H9 (cell line): ENCODE results near the gene ACSM5. TPM values are rescaled to one million over a fixed set of nuclear protein-coding genes. Genes with fewer than 3 reads are reported as not detected.

ENCODE experiments used
- DNase-seq: peaks from one replicate; pipeline ENCODE4 v3.0.0-alpha.2; 2017
- H2AFZ ChIP-seq: one replicate; pipeline ENCODE4 v1.6.1; 2013; ENCODE audit warnings: mild to moderate bottlenecking, low read length, control low read depth, moderate library complexity
- H2AK5ac ChIP-seq: 2 replicates; pipeline ENCODE4 v1.6.1; 2013; ENCODE audit warnings: low read length, control low read depth, mixed read lengths; ENCODE audit not compliant: insufficient read length
- H2BK120ac ChIP-seq: one replicate; pipeline ENCODE4 v1.6.1; 2013; ENCODE audit warnings: low read depth, mild to moderate bottlenecking, low read length, control low read depth, inconsistent platforms; ENCODE audit not compliant: poor library complexity, severe bottlenecking
- H2BK12ac ChIP-seq: 2 replicates; pipeline ENCODE4 v1.6.1; 2013; ENCODE audit warnings: low read length, control low read depth, mixed read lengths, low read depth; ENCODE audit not compliant: insufficient read length
- H2BK15ac ChIP-seq: 2 replicates; pipeline ENCODE4 v1.6.1; 2013; ENCODE audit warnings: low read depth, low read length, control low read depth
- H2BK20ac ChIP-seq: one replicate; pipeline ENCODE4 v1.6.1; 2013; ENCODE audit warnings: low read depth, mild to moderate bottlenecking, low read length, control low read depth, inconsistent platforms; ENCODE audit not compliant: poor library complexity, severe bottlenecking
- H2BK5ac ChIP-seq: 2 replicates; pipeline ENCODE4 v1.6.1; 2013; ENCODE audit warnings: low read length, control low read depth, mixed read lengths; ENCODE audit not compliant: insufficient read length
- H3K14ac ChIP-seq: 2 replicates; pipeline ENCODE4 v1.6.1; 2013; ENCODE audit warnings: low read length, control low read depth; ENCODE audit not compliant: insufficient read depth
- H3K18ac ChIP-seq: 2 replicates; pipeline ENCODE4 v1.6.1; 2013; ENCODE audit warnings: low read depth, mild to moderate bottlenecking, mixed read lengths, low read length, control low read depth; ENCODE audit not compliant: insufficient read length
- H3K23ac ChIP-seq: 2 replicates; pipeline ENCODE4 v1.6.1; 2013; ENCODE audit warnings: low read length, control low read depth, mixed read lengths, low read depth; ENCODE audit not compliant: insufficient read length
- H3K23me2 ChIP-seq: 2 replicates; pipeline ENCODE4 v1.6.1; 2013; ENCODE audit warnings: low read depth, mild to moderate bottlenecking, mixed read lengths, low read length, control low read depth; ENCODE audit not compliant: insufficient read length, poor library complexity, severe bottlenecking
- H3K27ac ChIP-seq: 2 replicates; pipeline ENCODE4 v1.5.1; 2013; ENCODE audit warnings: low read length, control low read depth, mixed read lengths, low read depth; ENCODE audit not compliant: insufficient read length
- H3K27me3 ChIP-seq: 2 replicates; pipeline ENCODE4 v1.6.1; 2013; ENCODE audit warnings: low read length, control low read depth, inconsistent platforms; ENCODE audit not compliant: insufficient read depth
- H3K4ac ChIP-seq: 2 replicates; pipeline ENCODE4 v1.6.1; 2013; ENCODE audit warnings: low read depth, mild to moderate bottlenecking, control low read depth, inconsistent platforms, low read length, moderate library complexity
- H3K4me1 ChIP-seq: 2 replicates; pipeline ENCODE4 v1.6.1; 2013; ENCODE audit warnings: low read length, control low read depth, inconsistent platforms; ENCODE audit not compliant: insufficient read depth
- H3K4me2 ChIP-seq: 2 replicates; pipeline ENCODE4 v1.6.1; 2013; ENCODE audit warnings: low read length, control low read depth, mixed read lengths; ENCODE audit not compliant: insufficient read length, insufficient read depth
- H3K56ac ChIP-seq: 2 replicates; pipeline ENCODE4 v1.6.1; 2013; ENCODE audit warnings: low read depth, mild to moderate bottlenecking, mixed read lengths, low read length, control low read depth; ENCODE audit not compliant: insufficient read length
- H3K79me1 ChIP-seq: 2 replicates; pipeline ENCODE4 v1.6.1; 2013; ENCODE audit warnings: low read depth, mild to moderate bottlenecking, moderate library complexity, low read length, control low read depth, inconsistent platforms; ENCODE audit not compliant: insufficient read depth, poor library complexity, severe bottlenecking
- H3K79me2 ChIP-seq: 2 replicates; pipeline ENCODE4 v1.6.1; 2013; ENCODE audit warnings: low read length, control low read depth, inconsistent platforms; ENCODE audit not compliant: insufficient read depth
- H3K9ac ChIP-seq: 2 replicates; pipeline ENCODE4 v1.6.1; 2013; ENCODE audit warnings: low read length, control low read depth, mixed read lengths; ENCODE audit not compliant: insufficient read length; ENCODE audit errors: extremely low read depth
- H3K9me3 ChIP-seq: one replicate; pipeline ENCODE4 v1.6.1; 2013; ENCODE audit warnings: low read depth, low read length, inconsistent platforms; ENCODE audit not compliant: control insufficient read depth
- H3T11ph ChIP-seq: one replicate; pipeline ENCODE4 v1.6.1; 2013; ENCODE audit warnings: mild to moderate bottlenecking, low read length, control low read depth, inconsistent platforms
- H4K20me1 ChIP-seq: one replicate; pipeline ENCODE4 v1.6.1; 2013; ENCODE audit not compliant: control insufficient read depth, insufficient read length, insufficient read depth
- H4K5ac ChIP-seq: 2 replicates; pipeline ENCODE4 v1.6.1; 2013; ENCODE audit warnings: low read depth, mild to moderate bottlenecking, mixed read lengths, low read length, control low read depth; ENCODE audit not compliant: insufficient read length
- H4K8ac ChIP-seq: replicated peaks from 2 replicates; pipeline ENCODE4 v1.6.1; 2013; ENCODE audit warnings: low read length, control low read depth, mixed read lengths, low read depth; ENCODE audit not compliant: insufficient read length
- H4K91ac ChIP-seq: 2 replicates; pipeline ENCODE4 v1.6.1; 2013; ENCODE audit warnings: low read depth, mild to moderate bottlenecking, moderate library complexity, mixed read lengths, low read length, control low read depth; ENCODE audit not compliant: insufficient read length
- H3K27ac Mint-ChIP-seq, 3 experiments: 2 replicates in 2 of 3; 3 replicates in 1 of 3; pipeline ENCODE4 v1.8.0; 2020 to 2021; ENCODE audit warnings: mixed read lengths in 3 of 3, mild to moderate bottlenecking in 1 of 3, moderate library complexity in 1 of 3
- H3K27me3 Mint-ChIP-seq: 2 replicates; pipeline ENCODE4 v1.8.0; 2021; ENCODE audit warnings: low read depth, mild to moderate bottlenecking, moderate library complexity, mixed read lengths
- H3K36me3 Mint-ChIP-seq, 3 experiments: 2 replicates in 2 of 3; 3 replicates in 1 of 3; pipeline ENCODE4 v1.8.0; 2020 to 2021; ENCODE audit warnings: low read depth in 3 of 3, mixed read lengths in 3 of 3; ENCODE audit not compliant: insufficient read depth in 1 of 3
- H3K4me1 Mint-ChIP-seq, 2 experiments: 2 replicates each; pipeline ENCODE4 v1.8.0; 2020; ENCODE audit warnings: mixed read lengths in 2 of 2
- H3K4me3 Mint-ChIP-seq, 2 experiments: 2 replicates in 1 of 2; 3 replicates in 1 of 2; pipeline ENCODE4 v1.8.0; 2020 to 2021; ENCODE audit warnings: mild to moderate bottlenecking in 2 of 2, mixed read lengths in 2 of 2, moderate library complexity in 1 of 2
- H3K9me3 Mint-ChIP-seq, 2 experiments: 2 replicates in 1 of 2; 3 replicates in 1 of 2; pipeline ENCODE4 v1.8.0; 2020; ENCODE audit warnings: mild to moderate bottlenecking in 2 of 2, mixed read lengths in 2 of 2, moderate library complexity in 1 of 2
- WGBS: extraction: QIAGEN DNeasy Blood & Tissue Kit; methylation state at CpG from one replicate; pipeline ENCODE4 v1.1.7; 2013; ENCODE audit warnings: missing lambda C conversion rate, low lambda C conversion rate, mixed read lengths; ENCODE audit not compliant: insufficient read length; ENCODE audit errors: extremely low coverage; 5-methylcytosine and 5-hydroxymethylcytosine counted together
- total RNA-seq: library from RNA; stranded (reverse); gene quantifications from 2 replicates; pipeline ENCODE4 v1.2.1, GENCODE V29; 2021
- TF ChIP-seq, protein P1 (sequence below): fragments of 200-600 bp; sonication (generic); conservative IDR thresholded peaks from 3 replicates; pipeline ENCODE4 v1.8.0; 2021; ENCODE audit warnings: antibody characterized with exemption, mild to moderate bottlenecking

The ACSM5 gene
- total RNA-seq, 1 experiment from 2014 or later, result not detected

DNA sequence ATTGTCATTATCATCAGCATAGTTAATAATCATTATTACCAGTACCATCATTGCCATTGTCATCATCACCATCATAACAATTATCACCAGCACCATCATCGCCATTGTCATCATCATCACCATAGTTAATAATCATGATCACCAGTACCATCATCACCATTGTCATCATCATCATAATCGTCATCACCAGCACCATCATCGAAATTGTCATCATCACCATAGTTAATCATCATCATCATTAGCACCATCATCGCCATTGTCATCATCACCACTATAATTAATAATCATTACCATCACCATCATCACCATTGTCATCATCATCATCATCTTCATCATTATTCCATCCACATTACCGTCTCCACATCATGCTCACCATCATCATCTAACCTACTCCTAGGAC, 18.3 kb upstream of the ACSM5 start:
- Histone ChIP-seq H3K9ac (no peak overlapping the region), H4K91ac (no peak overlapping the region), H3K27me3 (no peaks in the 10 kb centered on the region), H2BK12ac (no peak overlapping the region), H2BK15ac (no peak overlapping the region), H2BK20ac (no peak overlapping the region), H3T11ph (no peak overlapping the region), H3K23me2 (peaks cover 2% of the 10 kb centered on the region), H3K23ac (no peak overlapping the region), H3K27ac (no peak overlapping the region), H3K79me1 (no peaks in the 10 kb centered on the region), H4K5ac (no peak overlapping the region), H2AK5ac (no peak overlapping the region), H2AFZ (no peak overlapping the region), H3K4ac (no peak overlapping the region), H3K79me2 (no peaks in the 10 kb centered on the region), H2BK5ac (no peak overlapping the region), H3K4me2 (no peak overlapping the region), H4K20me1 (no peaks in the 10 kb centered on the region), H3K18ac (no peak overlapping the region), H2BK120ac (no peak overlapping the region), H3K14ac (no peak overlapping the region), H3K4me1 (no peaks in the 10 kb centered on the region), H3K56ac (no peak overlapping the region), H3K9me3 (no peaks in the 10 kb centered on the region), H4K8ac (no peak overlapping the region)
- 100% methylated on average over 1 of the region's 5 CpGs for WGBS
- Mint-ChIP-seq H3K27me3 (peaks cover 10% of the 10 kb centered on the region), H3K4me1 (peaks cover 9 to 13% of the 10 kb centered on the region in 2 experiments), H3K27ac (no peak overlapping the region), H3K4me3 (no peak overlapping the region), H3K36me3 (no peaks in the 10 kb centered on the region), H3K9me3 (no peaks in the 10 kb centered on the region)
- TF ChIP-seq, protein P1, sequence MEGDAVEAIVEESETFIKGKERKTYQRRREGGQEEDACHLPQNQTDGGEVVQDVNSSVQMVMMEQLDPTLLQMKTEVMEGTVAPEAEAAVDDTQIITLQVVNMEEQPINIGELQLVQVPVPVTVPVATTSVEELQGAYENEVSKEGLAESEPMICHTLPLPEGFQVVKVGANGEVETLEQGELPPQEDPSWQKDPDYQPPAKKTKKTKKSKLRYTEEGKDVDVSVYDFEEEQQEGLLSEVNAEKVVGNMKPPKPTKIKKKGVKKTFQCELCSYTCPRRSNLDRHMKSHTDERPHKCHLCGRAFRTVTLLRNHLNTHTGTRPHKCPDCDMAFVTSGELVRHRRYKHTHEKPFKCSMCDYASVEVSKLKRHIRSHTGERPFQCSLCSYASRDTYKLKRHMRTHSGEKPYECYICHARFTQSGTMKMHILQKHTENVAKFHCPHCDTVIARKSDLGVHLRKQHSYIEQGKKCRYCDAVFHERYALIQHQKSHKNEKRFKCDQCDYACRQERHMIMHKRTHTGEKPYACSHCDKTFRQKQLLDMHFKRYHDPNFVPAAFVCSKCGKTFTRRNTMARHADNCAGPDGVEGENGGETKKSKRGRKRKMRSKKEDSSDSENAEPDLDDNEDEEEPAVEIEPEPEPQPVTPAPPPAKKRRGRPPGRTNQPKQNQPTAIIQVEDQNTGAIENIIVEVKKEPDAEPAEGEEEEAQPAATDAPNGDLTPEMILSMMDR, result no peak
- no peak for DNase-seq
